GM20000 (cell line): ENCODE data around the gene CASP12.

Experiments used
- DNase-seq: peaks from one replicate; pipeline ENCODE4 v3.0.0; 2012; ENCODE audit warnings: low spot score
- TF ChIP-seq, protein P1 (sequence below): IDR thresholded peaks from 2 replicates; pipeline ENCODE4 v1.5.1; 2012; ENCODE audit warnings: mild to moderate bottlenecking, control low read depth; ENCODE audit errors: extremely low read depth, missing control alignments

Gene CASP12

DNA sequence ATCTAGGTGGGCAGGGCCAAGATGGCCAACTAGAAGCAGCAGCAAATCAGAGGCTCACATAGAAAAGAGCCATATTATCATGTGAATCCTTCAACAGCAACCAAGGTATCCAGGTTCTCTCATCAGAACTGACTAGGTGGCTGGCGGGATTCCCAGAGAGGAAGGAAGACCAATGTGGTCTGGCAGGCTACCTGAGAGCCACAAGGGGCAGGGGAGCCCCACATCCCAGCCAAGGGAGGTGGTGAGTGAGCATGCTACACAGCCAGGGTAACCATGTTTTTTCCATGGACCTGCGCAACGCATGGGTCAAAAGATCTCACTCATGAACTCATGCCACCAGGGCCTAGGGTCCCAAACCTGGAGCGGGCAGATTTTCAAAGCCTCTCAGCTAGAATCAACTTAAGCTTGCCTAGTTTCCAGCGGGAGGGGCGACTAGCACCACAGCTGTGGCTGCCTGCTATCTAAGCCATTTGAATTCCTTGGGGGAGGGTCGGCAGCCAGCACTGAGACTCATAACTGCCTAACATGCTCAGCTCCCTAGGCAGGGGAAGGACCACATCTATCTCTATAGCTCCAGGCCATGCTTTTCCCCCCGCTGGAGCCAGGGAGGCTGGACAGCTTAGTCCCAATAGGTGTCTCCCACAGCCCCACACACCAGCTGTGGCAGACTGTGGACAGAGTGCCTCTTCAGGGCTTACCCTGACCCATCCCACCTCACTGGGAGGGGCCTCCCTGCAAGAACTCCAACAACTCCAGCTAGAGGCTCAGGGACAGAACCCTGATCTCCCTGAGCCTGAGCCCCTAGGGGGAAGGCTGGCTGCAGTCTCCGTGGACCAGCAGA lies 28.7 kb upstream of the CASP12 start:
- TF ChIP-seq, protein P1, sequence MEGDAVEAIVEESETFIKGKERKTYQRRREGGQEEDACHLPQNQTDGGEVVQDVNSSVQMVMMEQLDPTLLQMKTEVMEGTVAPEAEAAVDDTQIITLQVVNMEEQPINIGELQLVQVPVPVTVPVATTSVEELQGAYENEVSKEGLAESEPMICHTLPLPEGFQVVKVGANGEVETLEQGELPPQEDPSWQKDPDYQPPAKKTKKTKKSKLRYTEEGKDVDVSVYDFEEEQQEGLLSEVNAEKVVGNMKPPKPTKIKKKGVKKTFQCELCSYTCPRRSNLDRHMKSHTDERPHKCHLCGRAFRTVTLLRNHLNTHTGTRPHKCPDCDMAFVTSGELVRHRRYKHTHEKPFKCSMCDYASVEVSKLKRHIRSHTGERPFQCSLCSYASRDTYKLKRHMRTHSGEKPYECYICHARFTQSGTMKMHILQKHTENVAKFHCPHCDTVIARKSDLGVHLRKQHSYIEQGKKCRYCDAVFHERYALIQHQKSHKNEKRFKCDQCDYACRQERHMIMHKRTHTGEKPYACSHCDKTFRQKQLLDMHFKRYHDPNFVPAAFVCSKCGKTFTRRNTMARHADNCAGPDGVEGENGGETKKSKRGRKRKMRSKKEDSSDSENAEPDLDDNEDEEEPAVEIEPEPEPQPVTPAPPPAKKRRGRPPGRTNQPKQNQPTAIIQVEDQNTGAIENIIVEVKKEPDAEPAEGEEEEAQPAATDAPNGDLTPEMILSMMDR, result no peak
- no peak for DNase-seq

DNA sequence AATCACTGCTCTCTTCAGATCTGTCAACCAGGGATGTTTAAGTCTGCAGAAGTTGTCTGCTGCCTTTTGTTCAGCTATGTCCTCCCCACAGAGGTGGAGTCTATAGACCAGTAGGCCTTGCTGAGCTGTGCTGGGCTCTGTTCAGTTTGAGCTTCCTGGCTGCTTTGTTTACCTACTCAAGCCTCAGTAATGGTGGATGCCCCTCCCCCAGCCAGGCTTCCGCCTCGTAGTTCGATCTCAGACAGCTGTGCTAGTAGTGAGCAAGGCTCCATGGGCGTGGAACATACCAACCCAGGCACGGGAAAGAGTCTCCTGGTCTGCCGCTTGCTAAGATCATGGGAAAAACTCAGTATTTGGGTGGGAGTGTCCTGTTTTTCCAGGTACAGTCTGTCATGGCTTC lies 27.6 kb upstream of the CASP12 start:
- no peak for DNase-seq
- TF ChIP-seq, protein P1, result no peak

DNA sequence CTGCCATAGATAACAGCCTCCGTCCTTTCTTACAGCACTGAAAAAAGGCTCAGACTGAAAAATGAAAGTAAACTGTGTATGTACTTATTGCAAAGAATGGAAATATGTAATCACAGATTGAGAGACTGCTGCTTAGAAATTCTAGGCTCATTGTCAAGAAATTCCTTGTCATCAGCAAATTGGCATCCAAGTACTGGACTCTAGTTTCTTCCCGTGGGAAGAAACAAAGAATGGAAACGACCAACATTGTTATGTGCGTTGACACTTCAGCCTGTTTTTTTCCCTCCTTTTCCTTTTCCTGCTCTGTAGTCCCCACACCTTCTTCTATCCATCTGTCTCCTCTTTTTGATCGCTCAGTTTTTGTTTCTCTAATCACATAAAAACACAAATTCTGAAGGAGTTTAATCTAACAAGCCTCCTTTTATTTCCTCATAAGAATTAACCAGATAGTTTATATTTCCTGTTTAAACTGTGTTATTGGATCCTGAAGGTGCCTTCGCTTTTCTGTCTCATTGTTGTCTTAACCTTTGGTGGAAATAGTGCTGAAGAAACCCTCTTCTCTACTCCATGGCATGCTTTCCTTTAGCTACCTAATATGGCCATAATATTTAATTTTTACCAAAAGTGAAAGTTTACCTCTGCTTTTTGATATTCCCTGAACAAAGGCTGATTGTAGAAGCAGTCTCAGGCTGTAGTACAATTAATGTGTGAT lies 20.0 kb upstream of the CASP12 start:
- TF ChIP-seq, protein P1, result no peak
- no peak for DNase-seq

DNA sequence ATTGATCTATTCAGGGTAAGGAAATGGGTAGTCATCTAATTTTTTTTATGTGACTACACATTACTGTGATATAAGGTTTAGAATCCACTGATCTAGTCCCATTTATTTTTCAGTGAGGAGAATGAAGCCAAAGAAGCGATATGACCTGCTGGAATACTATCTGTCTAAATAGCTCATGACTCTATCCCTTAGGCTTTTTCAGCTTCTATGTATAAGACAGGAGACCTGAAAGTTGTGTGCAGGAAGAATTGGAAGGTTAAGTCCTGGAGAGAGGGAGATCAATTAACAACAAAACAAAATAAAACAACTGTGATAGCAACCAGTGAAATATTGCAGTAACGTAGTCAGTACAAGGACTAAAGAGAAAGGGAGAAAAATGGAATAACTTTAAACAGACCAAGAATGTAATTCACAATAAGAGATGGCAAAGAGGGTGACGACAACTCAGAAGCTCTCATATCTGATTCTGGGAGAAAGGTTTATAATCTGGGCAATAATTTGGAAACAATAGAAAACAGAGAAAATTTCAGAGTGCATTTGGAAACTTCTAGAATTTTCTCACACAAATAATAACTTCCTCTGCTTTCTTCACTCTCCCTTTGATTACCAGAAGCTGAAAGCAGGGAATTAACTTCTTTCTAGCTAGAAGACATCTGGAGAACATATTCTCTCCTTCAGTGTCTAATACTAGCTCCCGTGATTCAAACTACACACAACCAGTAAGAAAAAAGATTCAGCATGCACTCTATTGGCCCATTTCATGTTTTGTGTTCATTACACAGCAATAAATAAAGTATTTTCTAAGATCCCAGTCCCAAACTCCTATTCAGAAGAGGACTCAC lies 19.2 kb upstream of the CASP12 start:
- TF ChIP-seq, protein P1, result no peak
- DNase-seq, result no peak

DNA sequence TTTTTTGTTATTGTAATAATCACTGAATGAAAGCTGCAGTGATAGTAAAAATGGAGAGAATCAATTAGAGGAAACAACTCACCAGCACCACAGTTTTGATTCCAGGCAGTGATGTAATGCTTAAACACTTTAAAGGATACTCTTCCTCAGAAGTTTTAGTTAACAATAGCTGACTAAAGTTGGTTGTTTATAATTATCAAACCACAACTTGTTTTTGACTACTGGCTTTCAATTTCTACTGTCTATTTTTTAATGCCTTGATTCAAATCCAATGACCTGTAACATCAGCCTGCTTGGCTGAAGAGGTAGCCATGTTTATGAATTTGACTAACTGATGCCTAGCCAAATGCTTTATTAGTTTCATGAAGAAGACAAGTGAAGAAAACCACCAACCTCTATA lies 18.2 kb upstream of the CASP12 start:
- TF ChIP-seq, protein P1, result no peak

DNA sequence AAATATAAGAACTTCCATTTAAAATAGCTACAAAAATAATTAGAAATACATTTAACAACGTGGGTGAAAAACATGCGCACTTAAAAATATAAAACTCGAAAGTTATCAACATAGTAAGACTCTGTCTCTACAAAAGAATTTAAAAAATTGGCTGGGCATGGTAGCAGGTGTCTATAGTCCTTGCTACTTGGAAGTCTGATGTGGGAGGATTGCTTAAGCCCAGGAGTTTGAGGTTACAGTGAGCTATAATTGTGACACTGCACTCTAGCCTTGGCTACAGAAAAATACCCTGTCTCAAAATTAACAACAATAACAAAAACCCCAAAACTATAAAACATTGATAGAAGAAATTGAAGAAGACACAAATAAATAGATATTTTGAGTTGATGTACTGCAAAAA lies 13.8 kb upstream of the CASP12 start:
- TF ChIP-seq, protein P1, result no peak
- DNase-seq, result no peak

More for the DNA sequence above, 18.2 kb upstream of the CASP12 start:
- no peak for DNase-seq
